CD14-positive monocyte (primary cell): ENCODE results near the gene DKK1. TPM values are rescaled to one million over a fixed set of nuclear protein-coding genes. Genes with fewer than 3 reads are reported as not detected.
"Not testable (repeated sequence)": the region's sequence is repeated elsewhere in the genome, so short reads cannot be mapped to it uniquely, and the experiment has no call there.

Source experiments
- DNase-seq, 3 donors: peaks; one replicate each; pipeline ENCODE4 v3.0.0-alpha.2; 2011 to 2022
- H2AFZ ChIP-seq: 2 replicates; pipeline ENCODE4 v1.6.0; 2012; ENCODE audit warnings: mild to moderate bottlenecking, low read depth, low read length, inconsistent platforms; ENCODE audit not compliant: insufficient read depth, poor library complexity, severe bottlenecking
- H3K27ac ChIP-seq, 2 donors: 1 replicate in 1 of 2; 2 replicates in 1 of 2; pipeline ENCODE4 v1.5.1; 2012 to 2013; ENCODE audit warnings: low read length in 2 of 2, control low read depth in 1 of 2, inconsistent platforms in 1 of 2, low read depth in 1 of 2, mild to moderate bottlenecking in 1 of 2
- H3K27me3 ChIP-seq, 2 donors: one replicate each; pipeline versions ENCODE4 v1.6.0 to v1.6.1; 2011 to 2013; ENCODE audit warnings: low read length in 2 of 2; ENCODE audit not compliant: control insufficient read depth in 2 of 2, insufficient read depth in 2 of 2
- H3K36me3 ChIP-seq, 2 donors: replicated peaks in 1 of 2; 1 replicate in 1 of 2; 2 replicates in 1 of 2; pipeline versions ENCODE4 v1.5.1 to v1.6.1; 2012 to 2013; ENCODE audit warnings: low read length in 2 of 2, control low read depth in 1 of 2, inconsistent platforms in 1 of 2, mild to moderate bottlenecking in 1 of 2; ENCODE audit not compliant: insufficient read depth in 2 of 2, control insufficient read depth in 1 of 2
- H3K4me1 ChIP-seq, 2 donors: 1 replicate in 1 of 2; 2 replicates in 1 of 2; pipeline versions ENCODE4 v1.5.1 to v1.6.1; 2012 to 2013; ENCODE audit warnings: low read length in 2 of 2, control low read depth in 1 of 2, inconsistent platforms in 1 of 2, mild to moderate bottlenecking in 1 of 2, moderate library complexity in 1 of 2; ENCODE audit not compliant: insufficient read depth in 2 of 2, control insufficient read depth in 1 of 2
- H3K4me2 ChIP-seq: replicated peaks from 2 replicates; pipeline ENCODE3; 2012; ENCODE audit warnings: low read length, moderate library complexity, mild to moderate bottlenecking; ENCODE audit not compliant: poor library complexity, severe bottlenecking; ENCODE audit errors: extremely low read depth
- H3K4me3 ChIP-seq, 3 experiments: fragments of 200-600 bp in 1 of 3; sonication (generic) in 1 of 3; replicated peaks in 1 of 3; 1 replicate in 2 of 3; 2 replicates in 1 of 3; pipeline ENCODE4 v1.5.1; 2011 to 2013; ENCODE audit warnings: low read length in 3 of 3, mild to moderate bottlenecking in 3 of 3, control low read depth in 2 of 3, low read depth in 2 of 3, inconsistent platforms in 1 of 3, moderate library complexity in 1 of 3
- H3K79me2 ChIP-seq: 2 replicates; pipeline ENCODE4 v1.6.0; 2012; ENCODE audit warnings: mild to moderate bottlenecking, control low read depth, inconsistent platforms, low read length, moderate library complexity; ENCODE audit not compliant: insufficient read depth
- H3K9ac ChIP-seq: 2 replicates; pipeline ENCODE4 v1.6.0; 2017; ENCODE audit warnings: low read length, mild to moderate bottlenecking; ENCODE audit not compliant: insufficient read depth, poor library complexity, severe bottlenecking
- H3K9me3 ChIP-seq, 2 donors: replicated peaks in 1 of 2; 1 replicate in 1 of 2; 2 replicates in 1 of 2; pipeline versions ENCODE4 v1.5.1 to v1.6.1; 2012 to 2013; ENCODE audit warnings: low read length in 2 of 2, control low read depth in 1 of 2; ENCODE audit not compliant: control insufficient read depth in 1 of 2, insufficient read depth in 1 of 2
- H4K20me1 ChIP-seq: 2 replicates; pipeline ENCODE4 v1.6.0; 2012; ENCODE audit warnings: mild to moderate bottlenecking, low read length, control low read depth, moderate library complexity; ENCODE audit not compliant: insufficient read depth
- H3K27ac Mint-ChIP-seq, 7 donors: one replicate each; pipeline ENCODE4 v1.8.0; 2020; ENCODE audit warnings: mild to moderate bottlenecking in 7 of 7, mixed read lengths in 7 of 7, moderate library complexity in 6 of 7, inconsistent platforms in 2 of 7
- H3K27me3 Mint-ChIP-seq, 3 donors: one replicate each; pipeline ENCODE4 v1.8.0; 2021 to 2022; ENCODE audit warnings: low read depth in 3 of 3, mild to moderate bottlenecking in 3 of 3, mixed read lengths in 3 of 3, moderate library complexity in 3 of 3, inconsistent platforms in 1 of 3
- H3K36me3 Mint-ChIP-seq, 2 donors: one replicate each; pipeline ENCODE4 v1.8.0; 2020; ENCODE audit warnings: mixed read lengths in 2 of 2, inconsistent platforms in 1 of 2, mild to moderate bottlenecking in 1 of 2
- H3K4me1 Mint-ChIP-seq: one replicate; pipeline ENCODE4 v1.8.0; 2020; ENCODE audit warnings: mild to moderate bottlenecking, mixed read lengths
- H3K4me3 Mint-ChIP-seq, 2 donors: one replicate each; pipeline ENCODE4 v1.8.0; 2020; ENCODE audit warnings: mild to moderate bottlenecking in 2 of 2, mixed read lengths in 2 of 2, moderate library complexity in 1 of 2
- H3K9me3 Mint-ChIP-seq, 7 donors: one replicate each; pipeline ENCODE4 v1.8.0; 2020 to 2022; ENCODE audit warnings: mixed read lengths in 7 of 7, mild to moderate bottlenecking in 6 of 7, moderate library complexity in 6 of 7, inconsistent platforms in 2 of 7
- WGBS: methylation state at CpG from one replicate; pipeline ENCODE4 v1.1.5; 2013; ENCODE audit warnings: missing lambda C conversion rate; ENCODE audit not compliant: insufficient coverage; 5-methylcytosine and 5-hydroxymethylcytosine counted together
- intact Hi-C, 2 donors: fragments of 100-400 bp; cut with micrococcal nuclease; formaldehyde crosslinking; loops; one replicate each; pipeline versions ENCODE4 v1.15.0 to v1.15.1; 2023
- polyA plus RNA-seq, 3 donors: library from polyadenylated mRNA; depleted of rRNA in 1 of 3; unstranded in 2 of 3; stranded (reverse) in 1 of 3; fragments of 300-500 nt in 2 of 3; fragments of >200 nt in 1 of 3; fragmentation: Illumina TruSeq in 2 of 3; gene quantifications; 1 replicate in 2 of 3; 2 replicates in 1 of 3; pipeline ENCODE4 v1.2.3, GENCODE V29; 2012 to 2021
- TF ChIP-seq, protein P1 (sequence below): fragments of 200-600 bp; IDR thresholded peaks from one replicate; pipeline ENCODE4 v1.8.0; 2022; ENCODE audit warnings: antibody characterized with exemption, mild to moderate bottlenecking

DKK1 gene
- polyA plus RNA-seq, 3 donors: not detected

GRCh38 chr10:52357971-52358370, 43.9 kb downstream of the DKK1 start:
- H3K27me3 ChIP-seq: no peaks in the 10 kb centered on the region
- DNase-seq: no peak
- intact Hi-C loops: no loop called here
- Mint-ChIP-seq H3K27me3 (no peaks in the 10 kb centered on the region), H3K9me3 (peaks cover 0 to 3% (median 0%) of the 10 kb centered on the region in 7 donors), H3K27ac (no peak overlapping the region), H3K4me1 (no peaks in the 10 kb centered on the region), H3K36me3 (no peaks in the 10 kb centered on the region), H3K4me3 (no peak overlapping the region)
- no peaks in the 10 kb centered on the region for H3K36me3 ChIP-seq
- no peaks in the 10 kb centered on the region for H3K9me3 ChIP-seq
- no peak overlapping the region for H3K9ac ChIP-seq
- H3K27ac ChIP-seq: no peak overlapping the region
- TF ChIP-seq, protein P1, sequence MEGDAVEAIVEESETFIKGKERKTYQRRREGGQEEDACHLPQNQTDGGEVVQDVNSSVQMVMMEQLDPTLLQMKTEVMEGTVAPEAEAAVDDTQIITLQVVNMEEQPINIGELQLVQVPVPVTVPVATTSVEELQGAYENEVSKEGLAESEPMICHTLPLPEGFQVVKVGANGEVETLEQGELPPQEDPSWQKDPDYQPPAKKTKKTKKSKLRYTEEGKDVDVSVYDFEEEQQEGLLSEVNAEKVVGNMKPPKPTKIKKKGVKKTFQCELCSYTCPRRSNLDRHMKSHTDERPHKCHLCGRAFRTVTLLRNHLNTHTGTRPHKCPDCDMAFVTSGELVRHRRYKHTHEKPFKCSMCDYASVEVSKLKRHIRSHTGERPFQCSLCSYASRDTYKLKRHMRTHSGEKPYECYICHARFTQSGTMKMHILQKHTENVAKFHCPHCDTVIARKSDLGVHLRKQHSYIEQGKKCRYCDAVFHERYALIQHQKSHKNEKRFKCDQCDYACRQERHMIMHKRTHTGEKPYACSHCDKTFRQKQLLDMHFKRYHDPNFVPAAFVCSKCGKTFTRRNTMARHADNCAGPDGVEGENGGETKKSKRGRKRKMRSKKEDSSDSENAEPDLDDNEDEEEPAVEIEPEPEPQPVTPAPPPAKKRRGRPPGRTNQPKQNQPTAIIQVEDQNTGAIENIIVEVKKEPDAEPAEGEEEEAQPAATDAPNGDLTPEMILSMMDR: no peak
- no peaks in the 10 kb centered on the region for H3K4me1 ChIP-seq
- H3K79me2 ChIP-seq: no peaks in the 10 kb centered on the region
- no peak overlapping the region for H2AFZ ChIP-seq
- no CpG with 5 or more reads among the region's 2 CpGs for WGBS
- H3K4me2 ChIP-seq: no peak overlapping the region
- H4K20me1 ChIP-seq: no peaks in the 10 kb centered on the region
- H3K4me3 ChIP-seq: no peak overlapping the region

GRCh38 chr10:52359441-52359840, 45.4 kb downstream of the DKK1 start:
- Mint-ChIP-seq H3K27ac (no peak overlapping the region), H3K4me3 (no peak overlapping the region), H3K4me1 (no peaks in the 10 kb centered on the region), H3K9me3 (peaks cover 0 to 7% (median 4%) of the 10 kb centered on the region in 7 donors), H3K27me3 (no peaks in the 10 kb centered on the region), H3K36me3 (no peaks in the 10 kb centered on the region)
- Histone ChIP-seq H3K9ac (no peak overlapping the region), H2AFZ (no peak overlapping the region), H3K79me2 (no peaks in the 10 kb centered on the region), H3K27ac (no peak overlapping the region), H3K36me3 (no peaks in the 10 kb centered on the region), H3K9me3 (no peaks in the 10 kb centered on the region), H3K4me3 (no peak overlapping the region), H3K4me1 (no peaks in the 10 kb centered on the region), H3K4me2 (no peak overlapping the region), H3K27me3 (no peaks in the 10 kb centered on the region), H4K20me1 (no peaks in the 10 kb centered on the region)
- intact Hi-C loops: no loop called here
- WGBS: no CpG with 5 or more reads among the region's 1 CpG
- TF ChIP-seq, protein P1: no peak
- no peak for DNase-seq

GRCh38 chr10:52365547-52366432, 51.7 kb downstream of the DKK1 start:
- H2AFZ ChIP-seq, H3K4me2 ChIP-seq, H3K79me2 ChIP-seq, H3K9ac ChIP-seq, H3K36me3 ChIP-seq, intact Hi-C loops, H3K27me3 Mint-ChIP-seq, H3K9me3 ChIP-seq, H4K20me1 ChIP-seq, H3K4me3 ChIP-seq, H3K4me1 ChIP-seq, H3K4me1 Mint-ChIP-seq, H3K27ac ChIP-seq, H3K27ac Mint-ChIP-seq, H3K36me3 Mint-ChIP-seq, DNase-seq, H3K4me3 Mint-ChIP-seq, H3K27me3 ChIP-seq: not testable (repeated sequence)
- WGBS: 88% methylated on average over 8 of the region's 21 CpGs
- peaks cover 4 to 19% (median 15%) of the 10 kb centered on the region in 7 donors for H3K9me3 Mint-ChIP-seq
